ENCODE measurements around the gene NXPH2.
"Not testable (repeated sequence)": the region's sequence is repeated elsewhere in the genome, so short reads cannot be mapped to it uniquely, and the experiment has no call there.

Gene NXPH2

DNA sequence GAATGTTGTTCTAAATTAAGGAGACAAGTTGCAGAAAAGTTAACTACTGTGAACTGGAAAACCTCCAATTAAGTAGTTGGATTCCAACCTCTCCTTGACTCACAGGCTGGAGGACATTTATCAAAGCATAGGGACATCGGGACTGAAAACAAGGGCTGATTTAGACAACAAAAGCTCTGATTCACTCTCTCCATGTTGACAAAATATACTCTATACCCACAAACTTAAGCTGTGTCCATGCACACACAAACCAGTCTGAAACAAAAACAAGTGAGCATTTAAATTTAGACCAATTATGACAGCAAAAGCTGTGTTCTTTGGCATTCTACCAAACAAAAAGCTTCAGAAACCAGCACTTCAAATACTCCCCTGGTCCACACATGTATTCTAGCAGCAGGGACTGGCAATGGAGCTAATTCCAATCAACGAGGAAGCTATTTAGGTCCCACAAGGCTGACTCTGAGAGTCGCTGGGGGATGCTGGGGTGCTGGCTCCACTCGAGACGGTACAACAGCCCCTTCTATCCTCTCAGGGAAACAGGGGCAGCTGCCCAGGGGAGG is 71.4 kb downstream of the NXPH2 start:
- no peak for DNase-seq

DNA sequence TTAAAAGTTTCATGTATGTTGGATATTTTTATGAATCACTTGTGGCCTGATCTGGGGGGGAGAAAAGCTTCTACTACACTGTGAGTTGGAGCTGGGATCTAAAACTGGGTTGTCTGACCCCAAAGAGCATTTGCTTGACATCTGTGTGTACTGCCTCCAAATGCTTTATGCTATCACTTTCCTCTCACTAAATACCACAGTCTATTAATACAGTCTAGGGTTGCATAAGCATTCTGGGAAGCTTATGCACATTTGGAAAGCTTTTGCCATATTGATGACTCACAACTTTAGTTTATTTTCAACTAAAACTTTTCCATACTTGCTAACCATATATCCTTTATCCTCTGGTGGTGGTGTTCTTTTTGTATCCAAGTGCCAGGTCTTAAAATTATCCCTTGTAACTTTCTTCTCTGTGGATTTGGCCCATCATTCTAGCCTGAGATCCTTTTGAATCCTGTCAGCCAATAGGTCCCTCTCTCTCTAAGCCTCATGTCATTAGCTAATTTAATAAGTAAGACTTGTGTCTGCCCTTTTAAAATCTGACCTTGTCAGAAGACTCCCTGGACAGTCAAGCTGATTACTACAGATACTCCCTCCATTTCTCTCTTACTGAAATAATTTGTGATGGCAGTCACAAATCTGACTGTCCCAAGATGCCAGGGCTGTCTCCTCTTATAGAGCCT is 72.7 kb downstream of the NXPH2 start:
- DNase-seq = no peak

DNA sequence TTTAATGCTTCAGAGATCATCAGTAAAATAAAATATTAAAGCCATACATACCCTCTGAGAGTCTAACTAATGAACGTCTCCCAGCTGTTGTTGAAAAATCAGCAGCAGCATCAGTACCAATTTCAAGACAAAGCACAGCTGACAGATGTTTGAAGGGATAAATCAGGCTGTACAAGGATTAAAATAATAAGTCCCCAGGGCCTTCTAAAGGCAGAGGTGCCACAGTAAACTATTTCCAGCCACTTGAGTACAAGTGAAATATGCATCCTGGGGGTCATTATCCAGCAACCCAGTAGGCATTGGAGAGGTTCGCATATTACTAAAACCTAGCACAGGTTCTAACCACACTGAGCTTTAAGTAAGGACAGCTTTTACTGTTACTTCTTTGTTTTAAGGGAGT is 76.9 kb downstream of the NXPH2 start:
- no peak for DNase-seq

DNA sequence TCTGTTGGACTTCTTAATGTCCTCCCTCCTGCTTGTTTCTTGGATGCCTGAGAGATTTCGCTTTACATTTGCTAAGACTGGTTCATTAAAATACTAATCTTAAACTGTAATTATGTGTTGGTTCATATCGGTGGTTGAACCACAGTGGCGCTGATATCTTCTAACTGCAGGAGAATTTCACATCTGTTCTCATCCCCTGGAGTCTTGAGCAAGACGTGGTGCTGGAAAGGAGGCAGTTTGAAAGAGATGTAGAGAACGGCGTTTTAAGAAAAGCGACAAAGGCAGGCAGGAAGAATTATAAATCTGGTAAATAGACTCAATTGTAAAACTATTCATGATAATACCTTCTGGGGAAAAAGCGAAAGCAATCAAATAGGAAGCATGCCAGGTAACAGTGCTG is 79.5 kb downstream of the NXPH2 start:
- no peak for DNase-seq

DNA sequence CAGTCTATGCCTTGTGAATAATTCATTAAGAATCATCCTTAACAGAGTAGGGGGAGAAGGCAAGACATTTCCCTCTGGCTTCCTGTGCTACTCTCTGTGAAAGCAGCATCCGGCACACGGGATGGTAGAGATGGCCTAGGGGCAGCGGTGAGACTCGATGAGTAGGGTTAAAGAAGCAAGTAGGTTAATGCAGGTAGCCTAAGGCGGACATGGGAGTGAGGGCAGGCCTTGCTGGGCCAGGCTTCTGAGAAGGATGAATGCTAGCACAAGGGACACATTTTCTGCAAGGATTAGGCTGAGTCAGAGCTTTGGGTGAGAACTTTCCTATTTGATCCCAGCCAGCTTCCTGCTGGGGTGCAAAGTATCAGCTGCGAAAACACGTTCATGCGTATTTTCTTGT is 80.8 kb downstream of the NXPH2 start:
- no peak for DNase-seq

DNA sequence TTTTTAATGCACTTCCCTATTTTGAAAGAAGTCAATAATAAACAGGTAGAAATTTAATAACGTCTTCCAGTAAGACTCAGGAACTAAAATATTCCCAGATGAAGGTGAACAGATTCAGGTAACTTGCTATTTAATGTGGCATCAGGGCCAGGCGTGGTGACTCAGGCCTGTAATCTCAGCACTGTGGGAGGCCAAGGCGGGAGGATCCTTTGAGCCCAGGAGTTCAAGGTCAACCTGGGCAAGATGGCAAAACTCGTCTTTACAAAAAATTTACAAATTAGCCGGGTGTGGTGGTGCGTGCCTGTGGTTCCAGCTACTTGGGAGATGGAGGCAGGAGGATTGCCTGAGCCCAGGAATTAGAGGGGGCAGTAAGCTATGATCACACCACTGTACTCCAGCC is 81.8 kb downstream of the NXPH2 start:
- DNase-seq = no peak

DNA sequence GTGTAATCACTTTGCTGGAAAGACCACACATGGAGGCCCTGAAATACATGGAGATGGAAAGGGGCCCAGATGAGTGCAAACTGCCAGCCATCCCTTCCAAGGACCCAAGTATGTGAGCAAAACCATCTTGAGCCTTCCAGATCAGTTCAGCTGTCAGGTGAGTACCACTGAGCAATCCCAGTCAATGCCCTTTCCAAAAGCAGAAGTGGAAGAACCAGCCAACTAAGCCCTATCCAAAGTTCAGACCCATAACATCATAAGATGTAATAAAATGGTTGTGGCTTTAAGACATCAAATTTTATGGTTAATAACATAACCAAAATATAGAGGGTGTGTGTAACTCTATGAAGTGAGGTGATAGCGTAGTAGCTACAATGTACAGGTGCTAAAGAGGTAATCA is 88.5 kb downstream of the NXPH2 start:
- no peak for DNase-seq

DNA sequence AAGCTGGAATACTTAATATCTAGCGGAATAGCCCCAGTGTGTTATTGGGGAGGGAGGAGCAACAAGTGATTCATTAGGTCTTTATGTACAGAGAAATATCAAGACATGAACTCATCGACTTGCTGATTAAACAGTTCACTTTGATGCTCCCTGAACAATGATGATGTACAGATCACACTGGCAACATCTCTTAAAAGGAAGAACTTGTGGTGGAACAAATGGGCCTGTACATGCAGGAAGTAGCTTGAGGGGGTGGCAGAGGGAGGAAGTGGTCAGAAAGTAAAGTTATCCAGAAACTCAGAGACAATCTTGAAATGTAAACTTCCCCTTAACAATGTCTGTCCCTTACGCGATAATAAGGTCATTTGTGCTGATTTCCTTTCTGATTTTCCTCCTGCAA is 90.5 kb downstream of the NXPH2 start:
- DNase-seq = no peak

DNA sequence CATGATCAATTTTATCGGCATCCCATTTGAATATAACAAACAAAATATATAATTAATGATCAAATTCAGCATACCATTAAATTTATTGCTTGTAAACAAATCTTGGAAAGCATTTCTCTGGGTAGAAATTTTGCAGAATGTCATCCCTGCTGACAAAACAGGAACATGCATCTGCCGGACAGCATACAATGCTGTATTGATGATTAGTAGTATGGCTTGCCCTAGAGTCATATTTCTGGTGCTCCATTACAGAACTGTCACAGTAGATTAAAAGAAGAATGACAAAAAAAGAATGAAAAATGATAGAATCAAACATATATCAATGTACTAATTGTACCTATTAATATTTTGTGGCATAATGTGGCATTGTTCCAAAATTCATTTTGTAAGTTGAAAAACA is 98.0 kb downstream of the NXPH2 start:
- DNase-seq = no peak

DNA sequence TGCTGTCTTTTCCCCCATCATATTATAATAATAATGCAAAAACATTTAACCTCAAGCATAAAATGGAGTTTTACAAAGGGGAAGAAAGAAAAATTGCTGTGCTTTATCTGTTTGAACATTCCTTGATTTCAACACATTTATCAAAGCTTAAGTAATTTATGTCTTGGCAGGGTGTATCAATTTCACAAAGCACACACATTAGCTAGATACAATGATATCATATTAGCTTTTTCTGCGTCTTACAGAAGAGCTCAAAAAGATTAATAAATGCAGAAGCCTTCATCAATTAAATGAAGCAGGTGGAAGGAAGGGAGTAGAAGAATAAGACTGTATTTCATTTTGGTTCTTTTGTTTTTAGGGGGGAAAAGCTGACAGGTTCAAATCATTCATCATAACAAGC is 103.0 kb downstream of the NXPH2 start:
- DNase-seq = no peak

DNA sequence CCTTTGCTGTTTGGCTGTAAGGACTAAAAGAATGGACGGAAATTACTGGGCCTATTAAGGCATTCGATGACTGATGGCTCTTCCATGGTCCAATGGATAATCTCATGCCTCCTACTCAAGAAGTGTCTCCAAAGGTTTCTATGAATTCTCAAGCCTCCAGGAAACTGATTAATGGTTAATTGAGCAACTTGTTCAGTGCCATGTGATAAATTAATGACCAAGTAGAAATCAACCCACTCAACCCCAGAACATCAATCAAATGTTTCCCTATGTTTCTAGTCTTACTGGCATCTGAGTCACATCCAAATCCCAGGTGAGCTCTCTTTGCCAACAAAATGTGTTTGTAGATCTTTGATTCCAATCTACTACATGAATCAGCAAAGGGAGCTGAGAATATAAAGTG is 103.6 kb downstream of the NXPH2 start:
- no peak for DNase-seq

DNA sequence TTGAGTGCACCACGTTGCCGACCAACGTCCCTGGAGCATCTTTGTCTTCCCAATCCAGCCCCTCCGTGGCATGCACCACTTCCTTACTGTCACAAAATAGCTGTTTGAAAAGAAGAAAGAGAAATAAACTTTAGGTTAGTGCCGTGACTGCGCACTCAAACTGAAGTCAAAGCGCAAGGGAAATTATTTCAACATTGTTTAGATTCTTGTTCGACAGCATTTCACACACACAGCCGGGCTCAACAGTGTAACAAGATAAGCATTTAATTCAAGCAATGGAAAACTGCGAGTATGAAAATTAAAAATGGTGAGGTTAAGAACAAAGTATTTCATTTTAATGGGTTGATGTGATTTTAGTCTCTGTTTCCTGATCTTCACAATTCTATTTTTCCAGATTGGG is 108.6 kb downstream of the NXPH2 start:
- no peak for DNase-seq

DNA sequence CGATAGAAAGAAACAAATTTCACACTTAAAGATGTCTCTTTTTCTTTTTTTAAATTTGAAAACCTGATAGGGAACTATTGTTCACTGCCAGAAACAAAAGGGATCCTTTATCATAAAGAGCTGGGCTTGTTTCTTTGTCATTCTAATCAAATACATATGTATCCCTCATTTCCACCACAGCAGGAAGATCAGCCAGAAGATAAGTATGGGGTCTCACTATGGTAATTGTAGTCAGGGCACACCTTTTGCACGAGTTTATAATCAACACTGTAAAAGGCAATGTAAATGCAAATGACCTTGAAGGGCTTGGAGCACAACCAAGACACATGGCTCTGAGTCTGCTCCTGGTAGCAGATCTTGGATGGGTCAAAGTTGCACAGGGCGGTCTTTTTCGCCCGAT is 109.5 kb downstream of the NXPH2 start:
- no peak for DNase-seq

DNA sequence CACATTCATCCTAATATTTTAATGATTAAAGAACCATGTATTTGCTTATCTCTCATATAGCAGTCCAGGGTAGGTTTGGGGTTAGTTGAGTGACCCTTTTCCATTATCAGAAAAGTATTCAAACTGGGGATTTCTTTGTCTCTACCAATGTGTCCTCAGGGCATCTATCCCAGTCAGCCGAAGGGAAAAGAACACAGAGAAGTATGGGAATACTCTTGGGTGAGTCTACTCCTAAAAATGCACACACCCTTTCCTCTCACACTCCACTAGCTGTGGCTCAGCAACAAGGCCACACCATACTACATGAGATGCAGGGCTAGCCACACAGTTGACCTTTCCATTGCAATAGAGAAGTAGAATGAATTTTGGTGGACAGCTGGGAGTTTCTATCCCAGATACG is 114.3 kb downstream of the NXPH2 start:
- DNase-seq = no peak

DNA sequence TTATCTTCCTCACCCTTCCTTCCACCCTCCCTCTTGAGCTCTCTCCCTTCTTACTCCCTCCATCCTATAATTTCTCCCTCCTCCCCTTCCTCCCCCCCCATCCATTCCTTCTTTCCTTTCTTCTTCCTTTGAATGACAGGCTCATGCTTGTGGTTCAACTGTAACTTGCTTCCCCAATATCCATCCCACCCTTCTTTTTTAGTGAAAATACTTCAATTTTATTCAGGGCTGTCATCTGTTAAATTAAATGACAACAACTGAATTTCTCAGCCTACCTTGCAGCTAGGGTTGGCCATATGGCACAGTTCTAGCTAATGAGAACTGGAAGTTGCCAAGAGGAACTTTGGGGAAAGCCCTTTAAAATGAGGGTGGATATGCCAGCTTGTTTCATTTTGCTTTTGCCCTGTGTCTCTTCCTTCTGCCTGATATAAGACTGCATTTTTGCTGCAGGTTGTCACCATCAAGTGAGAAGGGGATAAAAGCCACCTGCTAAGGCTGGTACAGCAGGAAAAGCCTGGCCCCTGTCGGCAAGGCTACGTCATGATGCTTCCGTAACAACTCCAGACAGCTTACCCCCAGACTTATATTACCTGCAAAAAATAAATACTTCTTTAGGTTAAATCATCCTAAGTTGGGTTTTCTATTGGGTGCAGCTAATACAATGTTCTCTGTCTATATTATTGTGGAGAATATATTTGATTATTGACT is 121.8 kb downstream of the NXPH2 start:
- no peak for DNase-seq

DNA sequence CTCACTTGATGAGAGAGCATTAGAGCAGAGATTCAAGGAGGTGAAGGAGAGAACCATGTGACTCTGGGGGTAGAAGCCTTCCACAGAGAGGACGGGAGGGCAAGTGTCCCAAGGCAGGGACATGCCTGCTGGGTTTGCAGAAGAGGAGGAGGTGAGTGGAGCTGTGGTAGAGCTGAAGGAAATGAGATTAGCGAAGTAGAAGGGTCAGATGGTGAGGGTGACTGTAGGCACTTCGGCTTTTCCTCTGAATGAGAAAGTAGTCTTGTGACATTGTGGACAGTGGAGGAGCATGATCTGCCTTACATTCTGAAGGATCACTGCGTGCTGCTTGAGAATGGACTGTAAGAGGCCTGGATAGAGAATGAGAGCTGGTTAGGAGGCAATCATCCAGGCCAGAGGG is 126.0 kb downstream of the NXPH2 start:
- DNase-seq = no peak

DNA sequence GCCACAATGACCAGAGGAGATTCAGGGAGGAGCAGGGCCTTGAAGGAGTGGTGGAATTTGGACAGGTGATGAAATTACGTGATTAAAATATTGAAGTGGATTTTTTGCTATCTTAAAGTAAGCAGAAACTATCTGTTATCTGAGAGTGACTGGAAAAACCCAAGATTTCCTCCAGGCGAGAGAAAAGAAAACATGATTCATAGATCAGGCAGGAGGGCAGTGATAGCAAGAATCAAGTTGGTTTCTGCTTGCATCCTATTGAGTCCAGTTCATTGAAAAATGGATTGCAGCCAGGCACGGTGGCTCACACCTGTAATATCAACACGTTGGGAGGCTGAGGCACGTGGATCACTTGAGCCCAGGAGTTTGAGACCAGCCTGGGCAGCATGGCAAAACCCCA is 127.8 kb downstream of the NXPH2 start:
- no peak for DNase-seq

DNA sequence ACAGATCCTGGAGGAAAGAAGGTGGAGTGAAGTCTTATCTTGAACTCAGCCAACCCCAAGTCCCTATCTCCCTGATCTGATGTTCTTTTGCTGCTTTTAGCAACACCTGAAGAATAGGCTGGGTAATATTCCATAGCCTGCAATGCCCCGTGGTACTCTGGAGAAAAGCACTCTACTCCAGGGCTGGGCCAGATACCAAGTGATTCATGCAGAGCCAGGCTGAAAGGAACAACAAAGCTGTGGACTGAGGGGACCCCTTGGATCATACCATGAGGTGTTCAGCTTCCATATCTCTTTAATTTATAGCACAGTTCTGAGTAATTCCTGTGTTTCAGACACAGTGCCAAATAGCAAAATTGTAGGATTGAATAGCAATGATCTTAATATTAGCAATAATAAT is 130.6 kb downstream of the NXPH2 start:
- DNase-seq = no peak

DNA sequence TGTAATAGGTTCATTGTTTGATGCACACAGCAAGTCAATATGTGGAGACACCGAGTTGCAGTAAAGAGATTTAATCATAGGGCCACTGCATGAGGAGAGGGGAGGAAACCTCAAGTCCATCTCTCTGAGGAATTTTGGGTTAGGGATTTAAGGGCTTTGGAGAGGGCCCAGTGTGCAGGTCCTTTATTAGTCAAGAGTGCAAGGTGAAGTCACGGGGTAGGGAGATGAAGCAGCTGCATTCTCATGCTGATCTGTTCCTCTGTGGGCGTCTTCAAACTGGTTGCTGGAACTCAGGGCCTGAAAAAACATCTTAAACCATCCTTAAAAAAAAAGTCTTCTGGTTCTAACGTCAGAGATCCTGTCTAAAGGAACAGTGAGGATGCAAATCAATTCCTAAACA is 131.6 kb downstream of the NXPH2 start:
- no peak for DNase-seq

DNA sequence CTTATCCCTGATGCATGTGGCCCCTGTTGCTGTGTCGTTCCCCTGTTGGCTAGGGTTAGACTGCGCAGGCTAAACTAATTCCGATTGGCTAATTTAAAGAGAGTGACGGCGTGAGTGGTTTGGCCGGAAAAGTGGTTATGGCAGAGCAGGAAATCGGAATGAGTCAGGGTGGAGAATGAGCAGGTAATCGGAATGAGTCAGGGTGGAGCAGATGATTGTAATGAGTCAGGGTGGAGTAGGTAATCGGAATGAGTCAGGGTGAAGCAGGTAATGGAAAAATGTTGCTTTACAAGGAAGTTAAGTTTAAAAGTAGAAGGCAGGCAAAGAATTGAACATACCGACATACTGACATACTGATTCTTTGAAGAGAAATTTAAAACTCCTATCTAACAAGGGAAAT is 135.4 kb downstream of the NXPH2 start:
- not testable (repeated sequence) for DNase-seq

DNA sequence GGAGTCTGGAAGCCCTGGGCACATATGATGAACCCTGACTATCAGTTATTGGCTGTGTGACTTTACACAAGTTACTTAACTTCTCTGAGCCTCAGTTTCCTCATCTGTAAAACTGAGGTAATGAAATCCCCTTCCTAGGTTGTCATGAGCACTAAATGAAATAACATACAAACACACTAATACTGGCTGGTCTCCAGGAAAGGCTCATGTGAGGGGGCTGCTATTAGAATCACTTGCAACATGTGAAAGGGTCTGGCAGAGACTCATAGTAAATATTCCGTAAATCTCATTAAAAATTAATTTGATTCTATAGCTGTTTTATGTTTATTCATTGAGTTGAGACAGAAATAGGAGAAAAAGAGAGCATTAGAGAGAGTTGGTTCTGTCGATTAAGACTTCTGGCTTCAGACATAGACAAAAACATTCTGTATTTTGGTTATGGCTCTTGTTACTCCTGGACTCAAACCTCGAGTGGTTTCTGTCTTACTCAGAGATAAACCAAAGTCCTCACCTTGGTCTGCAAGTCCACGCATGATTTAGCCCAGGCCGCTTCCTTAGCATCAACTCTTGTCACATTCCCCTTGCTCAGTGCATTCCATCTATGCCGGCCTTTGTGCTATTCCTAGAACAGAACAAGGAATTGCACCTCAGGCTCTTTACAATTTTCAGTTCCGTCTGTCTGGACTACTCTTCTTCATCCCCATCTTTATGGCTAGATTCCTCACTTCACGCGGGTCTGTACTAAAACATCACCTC is 139.1 kb downstream of the NXPH2 start:
- DNase-seq = no peak

DNA sequence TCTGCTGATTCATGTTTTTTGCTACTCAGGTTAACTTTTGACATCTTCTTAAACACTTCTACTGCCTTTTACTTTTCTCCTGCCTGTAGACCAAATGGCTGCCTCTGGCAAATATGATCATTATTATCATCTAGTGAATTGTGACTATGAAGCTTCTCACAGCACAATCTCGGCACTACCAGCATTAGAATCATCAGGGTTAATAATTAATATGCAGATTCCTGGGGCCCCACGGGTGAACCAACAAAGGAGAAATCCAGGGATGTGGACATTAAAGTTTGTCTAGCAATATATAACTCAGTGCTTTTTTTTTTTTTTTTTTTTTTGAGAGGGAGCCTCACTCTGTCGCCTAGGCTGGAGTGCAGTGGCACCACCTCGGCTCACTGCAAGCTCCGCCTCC is 142.5 kb downstream of the NXPH2 start:
- DNase-seq = no peak

DNA sequence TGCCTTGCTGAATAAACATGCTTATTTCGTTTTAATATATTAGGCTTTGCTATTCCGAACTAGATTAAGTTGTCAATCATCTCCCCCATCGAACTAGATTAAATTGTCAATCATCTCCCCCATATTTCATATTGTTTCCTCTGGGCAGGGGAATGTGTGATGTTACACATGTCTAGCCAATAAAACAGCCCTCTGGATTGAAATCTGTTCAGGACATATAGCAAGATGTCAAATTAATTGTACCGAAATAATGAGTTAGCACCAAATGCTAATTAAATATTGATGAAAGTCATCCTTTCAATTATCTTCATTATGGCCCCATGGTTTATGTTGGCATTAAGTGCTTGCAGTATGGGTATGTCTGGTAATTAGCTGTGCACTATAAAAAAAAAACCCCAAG is 143.1 kb downstream of the NXPH2 start:
- no peak for DNase-seq

DNA sequence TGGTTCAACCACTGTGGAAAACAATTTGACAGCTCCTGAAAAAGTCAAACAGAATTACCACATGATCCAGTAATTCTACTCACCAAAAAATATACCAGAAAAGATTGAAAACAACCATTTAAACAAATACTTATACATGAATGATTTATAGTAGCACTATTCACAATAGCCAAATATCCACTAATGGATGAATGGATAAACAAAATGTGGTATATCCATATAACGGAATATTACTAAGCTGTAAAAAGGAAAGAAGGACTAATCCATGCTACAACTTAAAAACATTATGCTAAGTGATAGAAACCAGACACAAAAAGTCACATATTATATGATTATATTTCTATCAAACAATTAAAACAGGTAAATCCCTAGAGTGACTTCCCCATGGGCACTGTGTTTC is 147.1 kb downstream of the NXPH2 start:
- DNase-seq = no peak
